Measurements from ENCODE around the gene DTNA.

- TF ChIP-seq BHLHE40 (IDR thresholded peaks at IDR 0.05; ENCODE audit: borderline replicate concordance) (no peak), FOXA1 (IDR thresholded peaks at IDR 0.05) (no peak), FOXK2 (IDR thresholded peaks at IDR 0.05) (no peak), TARDBP (IDR thresholded peaks at IDR 0.05) (no peak), FOXM1 (IDR thresholded peaks at IDR 0.05; ENCODE audit: borderline replicate concordance) (no peak), ELF4 (IDR thresholded peaks at IDR 0.05) (no peak)
Observed at GRCh38 chr18:34818064-34818463, 108.0 kb downstream of the DTNA start.

Measured in HEK293T (cell line).